GM21526 (cell line): ENCODE results near the gene RUSC2.
"Not testable (repeated sequence)": the region's sequence is repeated elsewhere in the genome, so short reads cannot be mapped to it uniquely, and the experiment has no call there.

Experiments
- ATAC-seq: cut with Tn5 transposase; IDR thresholded peaks from one replicate; pipeline ENCODE4 v1.9.1; 2021; ENCODE audit warnings: moderate library complexity; ENCODE audit not compliant: unreplicated experiment, low FRiP score

Gene RUSC2, protein sequence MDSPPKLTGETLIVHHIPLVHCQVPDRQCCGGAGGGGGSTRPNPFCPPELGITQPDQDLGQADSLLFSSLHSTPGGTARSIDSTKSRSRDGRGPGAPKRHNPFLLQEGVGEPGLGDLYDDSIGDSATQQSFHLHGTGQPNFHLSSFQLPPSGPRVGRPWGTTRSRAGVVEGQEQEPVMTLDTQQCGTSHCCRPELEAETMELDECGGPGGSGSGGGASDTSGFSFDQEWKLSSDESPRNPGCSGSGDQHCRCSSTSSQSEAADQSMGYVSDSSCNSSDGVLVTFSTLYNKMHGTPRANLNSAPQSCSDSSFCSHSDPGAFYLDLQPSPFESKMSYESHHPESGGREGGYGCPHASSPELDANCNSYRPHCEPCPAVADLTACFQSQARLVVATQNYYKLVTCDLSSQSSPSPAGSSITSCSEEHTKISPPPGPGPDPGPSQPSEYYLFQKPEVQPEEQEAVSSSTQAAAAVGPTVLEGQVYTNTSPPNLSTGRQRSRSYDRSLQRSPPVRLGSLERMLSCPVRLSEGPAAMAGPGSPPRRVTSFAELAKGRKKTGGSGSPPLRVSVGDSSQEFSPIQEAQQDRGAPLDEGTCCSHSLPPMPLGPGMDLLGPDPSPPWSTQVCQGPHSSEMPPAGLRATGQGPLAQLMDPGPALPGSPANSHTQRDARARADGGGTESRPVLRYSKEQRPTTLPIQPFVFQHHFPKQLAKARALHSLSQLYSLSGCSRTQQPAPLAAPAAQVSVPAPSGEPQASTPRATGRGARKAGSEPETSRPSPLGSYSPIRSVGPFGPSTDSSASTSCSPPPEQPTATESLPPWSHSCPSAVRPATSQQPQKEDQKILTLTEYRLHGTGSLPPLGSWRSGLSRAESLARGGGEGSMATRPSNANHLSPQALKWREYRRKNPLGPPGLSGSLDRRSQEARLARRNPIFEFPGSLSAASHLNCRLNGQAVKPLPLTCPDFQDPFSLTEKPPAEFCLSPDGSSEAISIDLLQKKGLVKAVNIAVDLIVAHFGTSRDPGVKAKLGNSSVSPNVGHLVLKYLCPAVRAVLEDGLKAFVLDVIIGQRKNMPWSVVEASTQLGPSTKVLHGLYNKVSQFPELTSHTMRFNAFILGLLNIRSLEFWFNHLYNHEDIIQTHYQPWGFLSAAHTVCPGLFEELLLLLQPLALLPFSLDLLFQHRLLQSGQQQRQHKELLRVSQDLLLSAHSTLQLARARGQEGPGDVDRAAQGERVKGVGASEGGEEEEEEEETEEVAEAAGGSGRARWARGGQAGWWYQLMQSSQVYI (N-terminal part only)

DNA sequence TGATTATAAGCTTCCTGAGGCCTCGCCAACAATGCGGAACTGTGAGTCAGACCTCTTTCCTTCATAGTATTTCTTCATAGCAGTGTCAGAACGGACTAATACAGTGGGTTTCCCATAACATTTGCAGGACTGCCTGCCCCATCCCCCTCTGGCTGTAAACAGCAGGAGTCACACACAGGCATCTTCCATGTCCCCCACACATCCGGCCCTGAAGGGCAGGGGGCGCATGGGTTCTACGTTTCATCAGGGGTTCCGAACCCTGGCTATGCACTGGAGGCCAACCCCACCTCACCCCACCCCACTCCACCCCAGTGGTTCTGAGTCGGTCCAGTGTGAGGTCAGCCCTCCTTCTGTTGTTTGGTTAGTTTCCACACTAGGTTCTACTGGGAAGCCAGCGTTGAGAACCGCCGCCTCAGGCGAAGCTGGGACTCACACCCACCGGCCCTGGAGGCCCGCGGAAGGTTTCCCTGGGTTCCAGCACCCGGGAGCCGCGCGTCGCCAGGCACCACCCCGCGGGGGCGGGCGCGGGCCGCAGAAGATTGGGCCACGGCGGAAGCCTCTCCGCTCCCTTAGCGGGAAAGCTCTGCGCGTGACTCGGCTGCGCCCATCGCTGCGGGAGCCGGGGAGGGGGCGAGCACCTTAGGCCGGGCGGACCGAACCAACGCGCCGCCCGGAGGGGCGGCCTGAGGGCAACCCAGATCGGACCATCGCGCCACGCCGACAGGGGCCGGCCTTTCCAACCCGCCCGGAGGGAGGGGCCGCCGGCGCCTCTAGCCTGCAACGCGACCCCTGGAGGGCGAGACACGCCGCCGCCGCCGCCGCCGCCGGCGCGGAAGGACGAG is at the start of gene RUSC2:
Gene RUSC2 (plus strand): TSS at position 799 of the 842 bp plus-strand sequence. CDS start 56,411 bp downstream, outside the sequence.
- no peak for ATAC-seq

DNA sequence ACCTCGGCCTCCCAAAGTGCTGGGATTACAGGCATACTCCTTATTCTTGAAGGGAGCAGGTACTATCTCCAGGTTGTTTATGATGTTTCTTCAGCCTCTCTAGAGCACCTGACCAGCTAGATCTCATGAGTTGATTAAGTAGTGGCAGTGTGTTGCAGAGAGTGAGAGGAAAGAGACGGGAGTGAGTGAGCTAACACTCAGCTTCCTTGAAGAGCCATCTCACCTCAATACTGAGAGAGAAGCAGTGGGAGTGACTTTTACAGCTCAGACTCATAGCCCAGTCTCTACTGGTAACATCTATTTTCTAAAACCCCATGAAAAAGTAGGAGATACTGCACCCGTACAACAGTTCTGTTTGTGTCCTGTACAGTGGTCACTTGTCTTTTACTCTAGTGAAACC is 43.9 kb upstream of the RUSC2 start:
- no peak for ATAC-seq

DNA sequence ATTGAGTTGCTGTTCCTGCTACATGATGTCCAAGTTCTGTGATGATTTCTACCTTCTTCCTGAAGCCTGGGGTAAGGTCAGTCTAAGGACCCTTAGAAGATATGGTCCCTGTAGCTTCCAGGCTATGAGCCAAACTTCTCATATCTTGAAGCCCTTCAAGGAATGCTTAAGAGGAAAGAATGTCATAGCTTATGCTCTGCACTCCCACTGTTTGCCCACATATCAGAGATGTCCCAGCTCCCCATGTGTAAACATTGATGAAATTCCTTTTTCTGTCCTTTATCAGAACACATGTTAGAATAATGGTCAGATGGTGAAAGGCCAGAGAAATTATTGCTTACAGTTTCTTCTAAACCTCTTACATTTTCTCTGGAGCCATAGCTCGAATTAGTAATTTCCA is 41.4 kb upstream of the RUSC2 start:
- no peak for ATAC-seq

DNA sequence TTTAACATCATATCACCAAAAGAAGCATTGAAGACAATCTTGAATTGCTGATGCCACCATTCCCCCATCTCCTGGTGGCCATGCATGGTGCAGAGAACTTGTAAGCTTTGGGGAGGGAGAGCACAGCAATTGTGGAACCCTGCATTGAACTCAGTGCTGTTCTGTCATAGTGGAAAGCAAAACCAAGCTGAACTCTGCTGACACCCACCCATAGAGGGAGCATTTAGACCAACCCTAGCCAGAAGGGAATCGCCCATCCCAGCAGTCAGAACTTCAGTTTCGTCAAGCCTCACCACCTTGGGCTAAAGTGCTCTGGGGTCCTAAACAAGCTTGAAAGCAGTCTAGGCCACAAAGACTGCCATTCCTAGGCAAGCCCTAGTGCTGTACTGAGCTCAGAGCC is 37.4 kb upstream of the RUSC2 start:
- ATAC-seq: no peak

DNA sequence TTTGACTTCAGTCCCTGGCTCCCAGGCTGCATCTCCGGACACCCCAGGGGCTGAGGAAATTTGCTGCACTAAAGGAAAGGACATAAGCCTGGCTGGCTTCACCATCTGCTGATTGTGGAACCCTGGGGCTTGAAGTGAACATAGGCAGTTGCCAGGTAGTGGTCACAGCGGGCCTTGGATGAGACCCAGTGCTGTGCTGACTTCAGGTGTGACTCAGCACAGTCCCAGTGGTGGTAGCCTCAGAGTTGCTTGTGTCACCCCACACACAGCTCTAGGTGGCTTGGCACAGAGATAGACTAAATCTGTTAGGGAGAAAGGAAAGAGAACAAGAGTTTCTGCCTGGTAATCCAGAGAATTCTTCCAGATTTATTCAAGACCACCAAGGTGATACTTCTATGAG is 36.1 kb upstream of the RUSC2 start:
- no peak for ATAC-seq

DNA sequence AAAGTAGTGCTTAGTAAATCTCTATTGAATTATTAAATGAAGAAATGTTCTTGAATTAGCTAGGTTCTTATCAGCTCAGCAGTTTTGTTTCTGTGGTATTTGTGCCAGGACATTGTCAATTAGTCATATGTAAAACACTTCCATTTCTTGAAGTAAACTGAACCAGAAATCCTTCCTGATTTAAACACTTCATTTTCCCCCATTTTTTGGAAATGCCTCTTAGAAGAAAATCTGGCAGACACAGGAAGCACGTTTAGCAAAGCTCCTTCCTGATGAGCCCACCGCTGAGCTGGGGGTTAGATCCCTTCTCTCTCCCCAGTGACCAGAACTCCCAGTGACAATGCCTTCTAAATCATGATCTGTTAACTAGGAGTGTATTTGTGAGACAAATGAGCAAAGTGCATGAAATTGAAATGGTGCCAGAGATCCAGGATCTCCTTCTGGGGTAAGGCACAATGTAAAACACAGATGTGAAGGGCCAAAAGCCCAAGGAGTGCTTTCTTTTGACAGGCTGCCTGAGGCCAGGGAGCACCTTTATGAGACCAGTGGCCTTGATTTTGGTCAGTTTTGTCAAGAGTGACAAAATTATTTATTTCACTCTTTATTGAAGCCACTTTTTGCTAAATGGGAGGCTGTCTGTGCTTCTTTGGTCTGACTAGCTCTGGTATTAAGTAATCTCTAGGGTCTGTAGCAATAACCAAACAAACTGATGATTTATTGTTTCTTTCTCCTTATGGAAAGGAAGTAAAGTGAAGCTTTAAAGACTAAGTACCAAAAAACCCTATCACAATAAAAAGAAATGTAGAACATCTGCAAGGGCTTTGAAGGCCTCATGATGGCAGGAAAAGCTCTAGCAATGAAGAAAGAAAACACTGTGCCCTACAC is 25.5 kb upstream of the RUSC2 start:
- ATAC-seq: no peak

DNA sequence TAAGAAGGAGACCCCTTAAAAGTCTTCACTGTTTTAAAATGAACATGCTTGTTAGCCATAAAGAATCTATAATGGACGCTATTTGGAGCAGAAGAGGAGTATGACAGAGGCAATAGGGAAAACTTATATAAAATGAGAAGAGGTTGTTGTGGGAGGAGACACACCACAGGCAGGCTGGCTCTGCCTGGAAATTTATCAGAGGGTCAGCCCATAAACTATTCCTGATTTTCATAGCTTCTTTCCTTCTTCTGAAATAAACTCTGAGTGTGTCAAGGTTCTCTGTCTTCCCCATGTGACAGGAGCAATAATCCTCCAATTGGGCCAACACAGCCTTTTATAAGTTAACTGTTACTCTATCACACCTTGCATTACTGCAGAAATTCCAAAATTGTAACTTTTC is 19.6 kb upstream of the RUSC2 start:
- no peak for ATAC-seq

DNA sequence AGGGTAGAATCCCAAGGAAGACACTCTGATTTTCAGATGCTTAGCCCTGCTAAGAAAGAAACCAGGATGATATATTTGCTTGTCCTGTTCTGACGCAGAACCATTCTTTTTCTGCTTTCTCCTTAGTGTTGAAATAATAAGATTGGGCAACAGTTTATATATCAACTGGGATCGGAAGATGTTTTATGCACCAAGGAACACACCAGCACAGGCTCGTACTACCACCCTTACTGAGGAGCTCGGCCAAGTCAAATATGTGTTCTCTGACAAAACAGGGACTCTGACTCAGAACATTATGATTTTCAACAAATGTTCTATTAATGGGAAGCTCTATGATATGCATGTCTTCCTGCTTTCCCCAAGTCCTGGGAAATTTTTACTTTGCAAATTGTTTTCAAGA is 19.0 kb upstream of the RUSC2 start:
- no peak for ATAC-seq

DNA sequence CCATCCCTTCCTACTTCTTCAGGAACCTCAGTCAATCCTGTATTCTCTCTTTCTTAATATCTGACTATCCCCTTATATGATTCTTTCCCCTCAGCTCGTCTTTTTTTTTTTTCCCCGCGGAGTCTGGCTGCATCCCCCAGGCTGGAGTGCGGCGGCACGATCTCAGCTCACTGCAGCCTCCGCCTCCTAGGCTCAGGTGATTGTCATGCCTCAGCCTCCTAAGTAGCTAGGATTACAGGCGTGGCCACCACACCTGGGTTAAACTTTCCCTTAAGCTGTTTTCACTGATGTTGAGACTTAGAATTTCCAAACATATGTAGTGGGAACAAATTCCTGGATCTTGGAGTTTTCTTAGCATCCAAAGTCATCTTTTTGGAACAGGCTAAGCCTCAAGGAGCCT is 13.3 kb upstream of the RUSC2 start:
- no peak for ATAC-seq

DNA sequence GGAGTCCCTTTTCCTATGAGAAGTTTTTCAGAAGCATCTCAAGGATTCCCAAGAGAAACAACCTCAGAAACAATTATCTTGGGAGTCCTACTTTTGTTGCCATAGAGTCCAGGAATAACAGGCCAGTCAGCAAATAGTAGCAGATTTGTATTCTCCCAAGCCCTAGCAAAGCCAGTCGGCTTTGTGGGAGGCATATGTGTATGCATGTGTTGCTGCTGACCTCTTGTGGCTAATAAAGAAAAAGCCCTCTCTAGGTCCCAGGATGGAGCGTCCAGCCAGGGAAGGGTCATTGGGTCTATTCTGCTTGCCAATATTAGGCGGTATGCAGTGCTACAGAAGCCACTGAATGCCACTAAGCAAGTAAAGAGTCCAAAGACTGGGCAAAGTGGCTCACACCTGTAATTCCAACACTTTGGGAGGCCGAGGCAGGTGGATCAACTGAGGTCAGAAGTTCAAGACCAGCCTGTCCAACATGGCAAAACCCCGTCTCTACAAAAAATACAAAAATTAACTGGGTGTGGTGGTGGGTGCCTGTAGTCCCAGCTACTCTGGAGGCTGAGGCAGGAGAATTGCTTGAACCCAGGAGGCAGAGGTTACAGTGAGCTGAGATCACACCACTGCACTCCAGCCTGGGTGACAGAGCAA is 12.6 kb upstream of the RUSC2 start:
- not testable (repeated sequence) for ATAC-seq

DNA sequence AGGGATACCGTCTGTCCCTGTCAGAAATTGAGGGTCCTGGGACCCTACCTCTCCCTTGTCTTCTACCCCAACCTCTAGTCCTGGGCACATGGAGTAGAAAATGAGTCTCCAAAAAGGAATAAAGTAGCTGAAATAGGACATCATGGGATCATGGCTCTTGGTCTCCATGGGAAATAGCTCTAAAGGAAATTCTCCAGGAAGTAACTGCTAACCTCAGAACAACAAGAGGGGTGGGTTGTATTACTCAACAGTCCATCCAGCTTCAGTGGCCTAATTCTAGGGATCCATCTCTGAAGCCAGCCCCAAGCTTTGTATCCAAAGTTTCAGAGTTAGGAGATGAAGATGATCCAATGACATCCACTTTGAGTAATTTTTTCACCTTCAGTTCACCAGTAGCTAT is 11.0 kb upstream of the RUSC2 start:
- ATAC-seq: no peak

DNA sequence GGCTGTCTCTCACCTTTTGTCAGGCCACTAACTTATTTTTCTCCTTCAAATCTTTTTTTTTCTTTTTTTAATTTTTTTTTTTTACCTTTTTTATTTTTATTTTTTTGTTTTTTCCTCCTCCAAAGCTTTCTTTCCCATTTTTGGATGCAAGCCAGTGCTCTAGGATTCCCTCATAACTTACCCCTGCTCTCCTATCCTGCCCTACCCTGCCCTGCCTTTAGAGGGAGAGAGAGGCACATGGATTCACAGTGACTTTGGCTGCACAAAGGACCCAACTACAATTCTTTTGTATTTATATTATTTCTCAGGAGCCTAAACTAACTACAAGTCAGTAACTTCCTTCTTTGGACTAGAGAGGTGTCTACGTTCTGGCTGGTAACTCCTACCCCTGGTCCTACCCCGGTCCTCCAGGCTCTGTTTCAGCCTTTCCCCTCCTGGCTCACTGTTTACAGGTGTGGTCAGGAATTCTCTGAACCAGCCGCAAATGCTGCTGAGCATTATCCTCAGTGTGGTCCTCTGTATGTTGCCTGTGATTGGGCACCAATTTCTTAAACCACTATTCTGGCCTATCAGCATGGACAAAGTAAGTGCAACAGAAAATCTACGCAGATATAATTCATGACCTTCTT is 8.4 kb upstream of the RUSC2 start:
- ATAC-seq: no peak

DNA sequence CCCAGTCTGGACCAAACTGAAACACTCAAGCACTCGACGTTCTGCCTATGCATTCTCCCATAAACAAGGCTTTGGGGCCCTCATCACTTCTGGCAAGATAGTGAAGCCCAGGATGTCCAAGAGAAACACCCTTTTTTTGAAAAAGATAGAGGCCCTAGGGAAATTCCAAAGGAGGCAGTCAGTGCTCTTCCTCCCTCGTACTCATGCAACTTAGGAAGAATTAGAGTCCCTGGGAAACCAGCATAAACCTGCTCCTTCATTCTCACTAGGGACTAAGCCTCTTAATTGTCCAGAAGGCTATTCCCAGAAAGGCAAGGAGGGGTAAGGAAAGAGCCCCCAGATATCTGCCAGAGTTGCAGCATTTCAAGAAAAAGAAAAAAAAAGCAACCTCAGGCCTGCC is 7.8 kb upstream of the RUSC2 start:
- no peak for ATAC-seq

DNA sequence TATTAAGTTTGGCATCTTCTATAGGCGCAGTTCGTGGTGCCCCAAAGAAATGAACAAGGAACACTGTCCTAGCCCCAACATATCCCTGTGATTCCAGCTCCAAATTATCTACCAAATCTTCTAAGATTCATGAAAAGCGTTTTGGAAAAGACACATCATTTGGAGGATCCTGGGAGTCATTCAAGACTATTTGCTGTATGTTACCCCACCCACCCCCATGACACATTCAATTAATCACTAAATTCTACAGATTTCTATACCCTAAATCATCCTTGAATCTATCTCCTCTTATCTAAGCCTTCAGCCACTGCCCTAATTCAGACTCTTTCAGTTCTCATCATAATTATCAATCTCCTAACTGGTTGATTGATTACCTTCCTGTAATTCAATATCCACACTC is 5.5 kb upstream of the RUSC2 start:
- ATAC-seq: no peak

DNA sequence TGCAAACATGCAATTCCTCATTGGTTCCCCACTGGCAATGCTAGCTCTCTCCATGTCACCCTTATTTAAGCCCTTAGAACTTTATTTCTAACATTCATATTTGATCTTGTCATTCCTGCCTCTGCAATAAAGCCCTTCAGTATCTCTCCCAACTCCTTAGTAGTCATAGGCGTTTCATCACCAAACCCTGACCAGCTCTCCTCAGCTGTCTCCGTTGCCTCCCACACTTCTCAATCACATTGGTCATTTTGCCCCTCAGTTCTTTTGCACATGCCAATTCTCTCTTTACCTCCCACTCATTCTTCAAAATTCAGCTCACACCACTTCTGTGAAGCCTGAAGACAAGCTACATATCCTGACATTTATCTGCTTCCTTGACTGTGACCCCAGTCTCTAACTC is 2.8 kb upstream of the RUSC2 start:
- no peak for ATAC-seq

DNA sequence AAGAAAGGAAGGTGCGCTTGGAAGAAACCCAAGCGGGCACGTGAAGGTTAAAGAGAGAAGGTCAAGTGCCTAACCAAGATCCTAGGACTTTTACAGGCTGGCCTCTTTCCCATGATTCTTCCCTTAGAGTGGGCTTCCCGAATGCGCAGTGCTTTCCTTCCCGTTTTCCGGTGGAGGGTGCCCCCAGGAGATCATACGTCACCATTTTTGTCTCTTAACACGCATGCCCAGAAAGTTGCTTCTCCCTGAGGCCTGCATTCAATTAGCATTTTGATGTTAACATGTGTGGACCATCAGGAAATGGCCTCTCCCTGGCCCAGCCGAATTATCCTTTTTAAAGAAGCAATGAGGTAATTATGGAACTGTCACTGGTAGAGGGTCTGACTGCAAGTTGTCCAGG is 1.9 kb upstream of the RUSC2 start:
- no peak for ATAC-seq

DNA sequence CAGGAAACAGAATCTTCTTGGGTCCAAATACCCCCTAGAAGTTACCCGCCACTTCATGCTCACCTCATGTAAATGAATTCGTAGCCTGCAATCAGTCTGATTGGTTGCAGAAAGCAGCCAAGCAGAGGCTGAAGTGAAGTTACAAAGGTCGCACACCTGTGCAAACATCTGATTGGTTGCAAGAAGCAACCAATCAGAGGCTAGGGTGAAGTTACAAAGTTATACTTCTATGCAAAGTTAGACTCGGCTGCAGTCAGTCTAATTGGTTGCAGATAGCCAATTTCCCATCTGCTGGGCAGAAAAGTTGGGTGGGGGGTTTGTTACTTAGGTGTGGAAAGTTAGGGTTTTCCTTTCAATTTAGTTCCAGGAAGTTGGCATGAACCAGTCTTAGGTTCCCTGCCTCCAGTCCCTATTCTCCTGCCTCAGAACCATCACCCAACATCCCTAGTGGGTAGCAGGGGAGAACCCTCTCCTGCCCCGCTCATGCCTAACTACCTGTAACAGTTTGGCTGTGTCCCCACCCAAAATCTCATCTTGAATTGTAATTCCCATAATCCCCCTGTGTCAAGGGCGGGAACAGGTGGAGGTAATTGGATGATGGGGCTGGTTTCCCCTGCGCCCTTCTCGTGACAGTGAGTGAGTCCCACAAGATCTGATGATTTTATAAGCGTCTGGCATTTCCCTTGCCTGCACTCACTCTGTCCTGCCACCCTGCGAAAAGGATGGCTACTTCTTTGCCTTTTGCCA is 1.2 kb upstream of the RUSC2 start:
- no peak for ATAC-seq
